GM18870 (cell line): ENCODE measurements around the gene SCARB1.

Experiments used
- ATAC-seq: cut with Tn5 transposase; IDR thresholded peaks from one replicate; pipeline ENCODE4 v1.9.1; 2021; ENCODE audit warnings: moderate library complexity; ENCODE audit not compliant: unreplicated experiment

SCARB1 gene

GRCh38 chr12:124844411-124845397, 19.0 kb downstream of the SCARB1 start:
- ATAC-seq, result no peak

- ATAC-seq, result no peak
Observed at GRCh38 chr12:124842800-124843510, 20.7 kb downstream of the SCARB1 start.

- no peak for ATAC-seq
Observed at GRCh38 chr12:124842073-124842749, 21.5 kb downstream of the SCARB1 start.

DNA sequence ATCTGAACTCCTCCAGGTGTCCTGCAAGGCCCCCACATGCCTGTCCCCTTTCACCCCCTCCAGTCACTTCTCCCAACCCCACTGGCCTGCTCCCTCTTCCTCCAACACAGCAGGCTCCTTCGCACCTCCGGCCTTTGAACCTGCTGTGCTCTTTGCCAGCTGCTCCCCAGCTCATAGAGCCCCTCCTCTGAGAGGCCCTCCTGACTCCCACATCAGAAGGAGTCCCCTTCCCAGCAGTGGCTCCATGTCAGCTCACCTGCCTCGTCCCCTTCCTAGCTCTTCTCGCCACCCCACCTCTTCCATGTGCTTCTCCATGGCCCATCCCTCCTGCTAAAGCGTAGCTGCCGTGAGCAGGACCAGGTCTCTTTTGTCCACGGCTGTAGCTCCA, 22.1 kb downstream of the SCARB1 start:
- no peak for ATAC-seq

- no peak for ATAC-seq
Observed at GRCh38 chr12:124837958-124838803, 25.5 kb downstream of the SCARB1 start.

DNA sequence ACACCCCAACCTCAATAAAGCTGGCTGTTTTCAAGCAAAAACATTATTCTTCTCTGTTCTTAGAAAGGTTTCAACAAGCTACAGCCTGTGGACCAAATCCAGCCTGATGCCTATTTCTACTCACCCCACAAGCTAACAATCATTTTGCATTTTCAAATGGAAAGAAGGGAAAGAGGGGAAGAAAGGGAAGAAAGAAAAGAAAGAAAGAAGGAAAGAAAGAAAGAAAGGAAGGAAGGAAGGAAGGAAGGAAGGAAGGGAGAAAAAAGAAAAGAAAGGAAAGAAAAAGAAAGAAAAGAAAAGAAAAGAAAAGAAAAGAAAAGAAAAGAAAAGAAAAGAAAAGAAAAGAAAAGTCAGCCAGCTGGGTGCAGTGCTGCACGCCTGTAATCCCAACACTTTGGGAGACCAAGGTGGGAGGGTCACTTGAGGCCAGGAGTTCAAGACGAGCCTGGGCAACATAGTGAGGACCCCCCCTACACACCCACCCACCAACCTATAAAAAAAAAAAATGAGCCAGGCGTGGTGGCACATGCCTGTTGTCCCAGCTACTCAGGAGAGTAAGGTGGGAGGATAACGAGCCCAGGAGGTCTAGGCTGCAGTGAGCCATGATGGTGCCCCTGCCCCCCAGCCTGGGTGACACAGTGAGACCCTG, 26.3 kb downstream of the SCARB1 start:
- no peak for ATAC-seq

DNA sequence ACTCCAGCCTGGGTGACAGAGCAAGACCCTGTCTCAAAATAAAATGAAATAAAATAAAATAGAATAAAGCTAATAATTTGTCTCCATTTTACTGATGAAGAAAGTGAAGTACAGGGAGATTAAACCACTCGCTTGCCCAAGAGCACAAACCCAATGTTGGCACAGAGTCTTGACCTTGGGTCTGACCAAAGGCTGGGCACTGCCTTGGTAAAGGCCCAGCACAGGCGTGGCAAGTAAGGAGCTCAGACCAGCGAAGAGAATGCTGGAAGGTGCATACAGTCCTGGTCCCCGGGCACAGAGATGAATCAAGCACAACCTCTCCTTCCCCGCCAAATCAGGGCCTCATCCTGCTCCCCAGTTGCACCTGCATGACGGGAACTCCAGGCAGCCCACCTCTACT, 26.9 kb downstream of the SCARB1 start:
- ATAC-seq, result no peak

GRCh38 chr12:124835656-124836410, 27.8 kb downstream of the SCARB1 start:
- no peak for ATAC-seq

- ATAC-seq, result no peak
Observed at GRCh38 chr12:124834822-124835221, 28.8 kb downstream of the SCARB1 start.

DNA sequence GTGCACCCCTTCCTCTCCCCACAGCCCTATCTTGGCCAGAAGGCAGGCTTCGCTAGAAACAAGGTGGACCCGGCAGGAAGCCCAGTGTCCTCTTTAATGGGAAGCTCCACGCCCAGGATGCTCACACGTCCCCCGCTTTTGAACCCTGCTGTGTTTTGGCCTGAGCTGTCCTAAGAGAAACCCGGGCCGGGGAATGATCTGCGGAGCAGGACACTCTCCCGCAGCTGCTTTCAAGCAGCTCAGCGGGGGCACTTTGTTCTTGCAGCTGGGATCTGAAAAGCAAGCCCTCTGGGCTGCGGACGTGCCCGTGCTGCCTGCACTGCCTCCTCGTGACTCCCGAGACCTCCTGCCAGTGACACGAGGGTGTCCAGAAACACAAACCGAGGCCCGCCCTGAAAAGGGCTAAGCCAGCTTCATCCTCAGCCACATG, 30.0 kb downstream of the SCARB1 start:
- no peak for ATAC-seq

DNA sequence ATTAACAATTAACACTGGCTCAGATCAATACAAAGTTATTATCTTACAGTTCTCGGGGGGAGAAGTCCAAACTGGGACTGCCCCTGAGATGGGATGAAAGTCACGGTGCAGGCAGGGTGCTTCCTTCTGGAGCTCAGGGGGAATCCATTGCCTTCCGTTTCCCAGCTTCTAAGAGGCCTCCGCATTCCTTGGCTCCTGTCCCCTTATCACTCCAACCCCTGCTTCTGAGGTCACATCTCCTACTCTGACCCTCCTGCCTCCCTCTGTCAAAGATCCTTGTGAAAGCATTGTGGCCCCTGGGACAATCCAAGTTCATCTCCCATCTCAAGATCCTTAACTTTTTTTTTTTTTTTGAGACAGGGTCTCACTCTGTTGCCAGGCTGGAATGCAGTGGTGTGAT, 30.8 kb downstream of the SCARB1 start:
- ATAC-seq, result no peak

DNA sequence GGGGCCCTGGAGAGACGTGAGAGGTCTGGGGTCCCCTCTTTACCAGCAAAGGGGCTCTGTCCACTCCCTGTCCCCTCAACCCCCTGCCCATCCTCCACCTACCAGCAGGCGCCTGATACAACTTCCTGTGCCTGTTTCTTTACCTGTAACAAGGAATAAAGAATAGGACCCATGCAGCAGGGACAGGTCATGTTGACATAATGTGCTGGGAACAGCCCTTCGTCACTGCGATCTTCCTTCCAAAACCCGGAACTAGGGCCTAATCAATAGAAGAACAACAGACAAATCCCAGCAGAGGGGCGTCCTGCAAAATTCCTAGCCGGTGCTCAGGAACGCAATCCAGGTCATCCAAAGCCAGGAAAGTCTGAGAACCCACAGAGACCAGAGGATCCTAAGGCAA, 32.1 kb downstream of the SCARB1 start:
- no peak for ATAC-seq

DNA sequence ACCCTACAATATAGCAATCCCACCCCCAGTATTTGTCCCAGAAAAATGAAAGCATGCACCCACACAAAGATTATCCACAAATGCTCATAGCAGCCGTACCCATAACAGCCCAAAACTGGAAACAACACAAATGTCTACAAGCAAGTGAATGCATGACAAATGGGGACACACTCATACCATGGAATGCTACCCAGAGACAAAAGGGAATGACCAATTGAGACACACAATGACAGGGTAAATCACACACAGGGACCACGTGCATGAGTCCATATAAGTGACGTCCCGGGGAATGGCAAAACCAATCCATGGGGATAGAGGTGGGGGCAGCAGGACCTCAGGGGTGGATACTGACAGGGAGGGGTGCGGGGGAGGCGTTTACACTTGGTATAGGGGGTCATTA, 33.4 kb downstream of the SCARB1 start:
- no peak for ATAC-seq

- no peak for ATAC-seq
Observed at GRCh38 chr12:124829708-124830304, 33.9 kb downstream of the SCARB1 start.

GRCh38 chr12:124829008-124829707, 34.5 kb downstream of the SCARB1 start:
- no peak for ATAC-seq

DNA sequence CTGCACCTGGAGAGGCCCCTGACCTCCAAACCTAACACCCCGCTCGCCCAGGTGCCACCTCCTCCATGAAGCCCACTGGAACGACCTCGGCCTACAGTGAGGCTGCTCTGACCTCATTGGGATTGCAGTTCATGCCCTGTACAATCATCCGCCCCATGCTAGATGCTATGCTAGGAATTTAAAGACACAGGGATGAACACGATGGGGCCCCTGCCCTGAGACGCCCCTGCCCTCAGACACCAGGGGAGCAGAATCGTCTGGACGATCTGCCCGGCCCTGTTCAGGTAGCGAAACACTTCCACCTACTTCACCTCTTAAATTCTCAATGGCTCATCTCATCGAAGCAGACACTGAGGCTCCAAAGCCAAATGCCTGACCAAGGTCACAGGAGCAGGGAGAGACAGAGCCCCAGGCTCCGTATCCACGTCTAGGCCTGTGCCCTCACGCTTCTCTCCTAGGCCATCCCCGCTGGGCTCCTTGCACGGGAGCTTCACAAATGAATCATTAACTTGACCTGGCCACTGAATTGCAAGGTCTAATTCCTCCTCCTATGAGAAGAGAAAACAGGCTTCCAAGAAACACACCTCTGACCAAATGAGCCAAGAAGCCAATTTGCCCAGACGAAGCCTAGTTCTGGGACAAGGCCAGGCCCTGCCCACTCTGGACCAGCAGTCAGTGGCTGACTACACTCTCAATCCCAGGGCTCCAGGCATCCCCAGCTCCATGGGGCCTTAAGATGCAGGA, 35.2 kb downstream of the SCARB1 start:
- ATAC-seq, result no peak

DNA sequence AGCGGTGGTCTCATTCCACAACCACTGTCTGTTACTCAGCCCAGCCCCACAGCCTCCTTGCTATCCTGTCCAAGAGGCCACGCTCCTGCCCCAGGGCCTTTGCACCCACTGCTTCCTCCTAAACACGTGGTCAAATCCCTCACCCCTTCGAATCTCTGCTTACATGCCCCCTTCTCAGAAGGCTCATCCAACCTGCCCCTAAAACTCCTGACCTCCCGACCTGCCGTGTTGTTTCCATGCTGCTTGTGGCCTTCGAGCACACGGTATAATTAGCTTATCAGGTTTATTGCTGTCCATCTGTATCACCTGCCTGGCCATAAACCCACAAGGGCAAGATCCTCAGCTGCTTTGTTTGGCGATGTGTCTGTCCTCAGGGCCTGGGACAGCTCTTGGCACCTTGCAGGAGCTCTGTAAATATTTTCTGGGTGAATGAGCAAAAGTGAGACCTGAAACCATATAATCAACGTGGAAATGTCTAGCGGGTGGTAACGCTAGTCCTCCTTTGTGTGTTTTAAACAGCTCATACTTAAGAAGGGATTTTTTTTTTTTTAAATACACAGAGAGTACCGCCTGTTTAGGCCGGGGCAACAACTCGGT, 36.0 kb downstream of the SCARB1 start:
- no peak for ATAC-seq
